HepG2 (cell line): ENCODE results near the gene MEX3A. TPM values are rescaled to one million over a fixed set of nuclear protein-coding genes. Genes with fewer than 3 reads are reported as not detected.

Source experiments
- KIAA2018 ChIP-seq: sonication (generic); formaldehyde crosslinking; IDR thresholded peaks from 2 replicates; pipeline ENCODE4 v1.5.0; 2020; ENCODE audit warnings: mild to moderate bottlenecking, missing genetic modification reagents, borderline replicate concordance
- KLF9 ChIP-seq: IDR thresholded peaks from 2 replicates; pipeline ENCODE4 v1.6.1; 2016; ENCODE audit warnings: low read depth
- MXI1 ChIP-seq: IDR thresholded peaks from 3 replicates; pipeline ENCODE4 v1.6.1; 2012; ENCODE audit warnings: low read depth, low read length, inconsistent platforms, borderline replicate concordance
- PRDM15 ChIP-seq: sonication (generic); formaldehyde crosslinking; IDR thresholded peaks from 2 replicates; pipeline ENCODE4 v1.4.0; 2020; ENCODE audit warnings: missing genetic modification reagents
- THAP11 ChIP-seq: IDR thresholded peaks from 2 replicates; pipeline ENCODE4 v1.6.1; 2016; ENCODE audit warnings: missing biosample characterization, missing genetic modification reagents
- ZBTB4 ChIP-seq: sonication (generic); formaldehyde crosslinking; IDR thresholded peaks from 2 replicates; pipeline ENCODE4 v1.4.0; 2020; ENCODE audit warnings: missing genetic modification reagents, mild to moderate bottlenecking, borderline replicate concordance
- ZHX1 ChIP-seq: sonication (generic); formaldehyde crosslinking; IDR thresholded peaks from 2 replicates; pipeline ENCODE4 v1.8.1; 2022; ENCODE audit warnings: low read depth, mild to moderate bottlenecking, missing genetic modification reagents
- ZNF891 ChIP-seq: sonication (generic); formaldehyde crosslinking; IDR thresholded peaks from 2 replicates; pipeline ENCODE4 v1.5.0; 2020; ENCODE audit warnings: mild to moderate bottlenecking, missing genetic modification reagents
- ZZZ3 ChIP-seq: sonication (generic); formaldehyde crosslinking; IDR thresholded peaks from 2 replicates; pipeline ENCODE4 v1.4.0; 2020; ENCODE audit warnings: missing genetic modification reagents, mild to moderate bottlenecking, borderline replicate concordance
- polyA plus RNA-seq, 8 experiments: library from polyadenylated mRNA; depleted of rRNA in 3 of 8; stranded (reverse) in 7 of 8; unstranded in 1 of 8; fragments of >200 nt; fragmentation: Illumina TruSeq in 4 of 8; extraction: Trizol in 4 of 8; gene quantifications; 2 replicates each; pipeline versions ENCODE4 v1.2.1 to v1.2.3, GENCODE V29; 2011 to 2016; ENCODE audit warnings: low read depth in 4 of 8, missing spikeins in 1 of 8, mixed read lengths in 1 of 8; ENCODE audit not compliant: insufficient read depth in 1 of 8
- total RNA-seq, 5 experiments: library from RNA; depleted of rRNA; stranded (reverse); fragments of >200 nt; fragmentation: Illumina TruSeq; extraction: Trizol; gene quantifications; 2 replicates each; pipeline ENCODE4 v1.2.3, GENCODE V29; 2016; ENCODE audit warnings: low read depth in 1 of 5

MEX3A gene
- total and polyA plus RNA-seq, 2 of the 13 experiments (the other 11 are each of a cell fraction or from before 2014, with no cell fraction given), result 7.6 to 9.1 TPM

GRCh38 chr1:156081180-156081916 is 917 bp downstream of the MEX3A start (continued):
- TF ChIP-seq KIAA2018, result no peak
- no peak for TF ChIP-seq ZNF891 (CRISPR knock-in tag)
- peak; percentile 43; the same call in 1 of the 3 replicates for TF ChIP-seq MXI1
- TF ChIP-seq ZHX1, result no peak
- TF ChIP-seq ZZZ3 (CRISPR knock-in tag), result no peak
- TF ChIP-seq ZBTB4 (CRISPR knock-in tag), result 0 out of 2 replicates have a peak, but pooled peaks have one; percentile 21
- peak; percentile 27; the same call in 1 of the 2 replicates for TF ChIP-seq THAP11
- no peak for TF ChIP-seq KLF9 (CRISPR knock-in tag)
- no peak for TF ChIP-seq PRDM15 (CRISPR knock-in tag)
